OCI-LY3 (cell line): ENCODE data around the gene AMT.

Experiments
- CTCF ChIP-seq: fragments of 200-600, 300-600 bp; sonication (generic); IDR thresholded peaks from 2 replicates; pipeline ENCODE4 v1.5.1; 2014; ENCODE audit warnings: antibody characterized with exemption, low read length, low read depth
- EZH2phosphoT487 ChIP-seq: fragments of 200-600 bp; shearing (Covaris generic); IDR thresholded peaks from 2 replicates; pipeline ENCODE4 v1.6.1; 2018; ENCODE audit warnings: antibody characterized with exemption, mixed run types, low read depth

GRCh38 chr3:49424816-49425215, 2.5 kb upstream of the AMT start:
- TF ChIP-seq CTCF (no peak), EZH2phosphoT487 (no peak)
